Activated CD4-positive, alpha-beta T cell treated with anti-CD3 and anti-CD28 coated beads for 48 hours (primary cell): Measurements from ENCODE around the gene MAN2C1.
A peak's percentile ranks its signal among the peaks of the same experiment; 100 is the strongest.
"Not testable (repeated sequence)": the region's sequence is repeated elsewhere in the genome, so short reads cannot be mapped to it uniquely, and the experiment has no call there.

Experiments used
- DNase-seq: peaks from one replicate; pipeline ENCODE4 v3.0.0-alpha.2; 2020

MAN2C1 gene

DNA sequence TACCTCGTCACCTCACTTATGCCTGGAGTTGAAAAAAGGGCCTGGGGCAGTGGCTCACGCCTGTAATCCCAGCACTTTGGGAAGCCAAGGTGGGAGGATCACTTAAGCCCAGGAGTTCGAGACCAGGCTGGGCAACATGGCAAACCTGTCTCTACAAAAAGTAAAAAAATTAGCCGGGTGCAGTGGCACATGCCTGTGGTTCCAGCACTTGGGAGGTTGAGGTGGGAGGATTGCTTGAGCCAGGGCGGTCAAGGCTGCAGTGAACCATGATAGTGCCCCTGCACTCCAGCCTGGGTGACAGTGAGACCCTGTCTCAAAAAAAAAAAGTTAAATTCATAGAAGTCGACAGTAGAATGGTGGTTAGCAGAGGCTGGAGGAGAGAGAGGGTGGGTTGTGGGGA lies 26.2 kb downstream of the MAN2C1 start:
- DNase-seq, result no peak

DNA sequence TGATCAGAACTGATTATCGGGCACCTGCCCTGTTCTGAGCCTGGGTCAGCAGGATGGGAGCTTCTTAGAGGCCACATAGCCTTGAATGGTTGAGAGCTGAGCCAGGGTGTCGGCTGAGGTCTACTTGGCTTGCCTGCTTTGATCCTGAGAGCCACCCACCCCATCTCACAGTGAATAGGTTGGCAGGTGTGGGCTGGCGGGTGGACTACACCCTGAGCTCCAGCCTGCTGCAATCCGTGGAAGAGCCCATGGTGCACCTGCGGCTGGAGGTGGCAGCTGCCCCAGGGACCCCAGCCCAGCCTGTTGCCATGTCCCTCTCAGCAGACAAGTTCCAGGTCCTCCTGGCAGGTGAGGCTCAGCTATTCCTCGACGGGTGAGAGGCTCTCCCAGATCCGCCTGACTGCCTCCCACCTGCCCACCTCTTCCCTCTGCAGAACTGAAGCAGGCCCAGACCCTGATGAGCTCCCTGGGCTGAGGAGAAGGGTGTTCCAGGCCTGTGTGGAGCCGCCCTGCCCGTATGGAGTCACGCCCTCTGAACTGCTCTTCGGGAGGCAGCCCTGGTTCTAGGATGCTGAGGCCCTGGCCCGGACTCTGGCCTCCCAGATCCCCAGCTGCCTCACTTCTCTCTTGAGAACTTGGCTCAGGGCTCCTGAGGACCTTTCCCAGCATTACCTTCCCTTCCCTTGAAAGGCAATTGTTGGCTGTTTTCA lies 28.7 kb downstream of the MAN2C1 start:
- DNase-seq, result no peak

DNA sequence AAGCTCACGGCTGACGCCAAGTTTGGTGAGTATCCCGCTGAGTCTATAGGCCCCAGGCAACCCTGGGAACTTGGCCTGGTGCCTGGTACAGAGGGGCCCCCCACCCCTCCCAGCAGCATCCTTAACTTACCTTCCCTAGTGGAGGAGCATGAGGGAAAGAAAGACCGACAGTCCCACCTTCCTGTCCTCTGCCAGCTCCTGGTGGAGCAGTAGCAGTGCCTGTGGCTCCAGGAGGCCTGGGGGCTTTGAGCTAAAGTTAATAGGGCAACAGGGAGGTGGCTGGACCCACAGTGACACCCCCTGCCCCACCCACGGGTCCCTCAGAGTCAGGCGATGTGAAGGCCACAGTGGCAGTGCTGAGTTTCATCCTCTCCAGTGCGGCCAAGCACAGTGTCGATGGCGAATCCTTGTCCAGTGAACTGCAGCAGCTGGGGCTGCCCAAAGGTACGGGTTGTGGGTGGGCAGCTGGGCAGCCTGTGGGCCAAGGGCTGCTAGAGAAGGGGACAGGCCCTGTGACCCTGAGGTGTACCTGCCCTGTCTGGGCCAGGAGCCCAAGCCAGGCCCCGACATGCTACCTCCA lies 29.7 kb downstream of the MAN2C1 start:
- no peak for DNase-seq

GRCh38 chr15:75335705-75336355 lies 32.6 kb downstream of the MAN2C1 start, which contains the start of gene COMMD4:
TSS of gene COMMD4 (plus strand) at chr15:75336063. CDS start at chr15:75336090, 27 bp downstream.
- peak; percentile 93 for DNase-seq

DNA sequence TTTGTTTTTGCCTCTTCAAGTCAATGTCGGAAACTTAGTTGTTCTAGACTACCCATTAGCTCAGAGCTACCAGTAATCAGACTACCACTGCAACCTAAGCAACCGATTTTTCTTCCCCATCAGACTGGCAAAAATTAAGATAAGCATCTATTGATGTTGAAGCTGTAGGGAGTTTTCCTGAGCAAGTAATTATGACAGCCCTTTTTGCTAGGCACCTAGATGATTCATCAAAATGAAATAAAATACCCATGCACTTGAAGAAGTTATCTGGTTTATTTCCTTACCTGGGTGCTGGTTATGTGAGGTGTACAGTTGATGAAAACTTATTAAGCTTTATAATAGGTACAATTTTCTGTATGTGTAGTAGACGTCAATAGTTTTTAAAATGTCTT lies 33.1 kb downstream of the MAN2C1 start:
- DNase-seq, result no peak

- DNase-seq, result not testable (repeated sequence)
Observed at GRCh38 chr15:75333654-75334419, 34.6 kb downstream of the MAN2C1 start.

DNA sequence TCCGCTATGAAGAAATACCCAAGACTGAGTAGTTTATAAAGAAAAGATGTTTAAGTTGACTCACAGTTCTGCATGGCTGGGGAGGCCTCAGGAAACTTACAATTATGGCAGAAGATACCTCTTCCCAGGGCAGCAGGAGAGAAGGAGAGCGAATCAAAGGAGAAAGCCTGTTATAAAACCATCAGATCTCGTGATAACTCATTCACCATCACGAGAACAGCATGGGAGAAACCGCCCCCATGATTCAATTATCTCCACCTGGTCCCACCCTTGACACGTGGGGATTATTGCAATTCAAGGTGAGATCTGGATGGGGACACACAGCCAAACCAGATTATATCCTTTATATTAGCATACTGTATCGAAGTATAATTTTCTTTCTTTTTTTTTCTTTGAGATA lies 36.3 kb downstream of the MAN2C1 start:
- DNase-seq, result not testable (repeated sequence)

GRCh38 chr15:75329571-75329970 lies 38.8 kb downstream of the MAN2C1 start:
- no peak for DNase-seq

- DNase-seq, result no peak
Observed at GRCh38 chr15:75328493-75329314, 39.7 kb downstream of the MAN2C1 start.

DNA sequence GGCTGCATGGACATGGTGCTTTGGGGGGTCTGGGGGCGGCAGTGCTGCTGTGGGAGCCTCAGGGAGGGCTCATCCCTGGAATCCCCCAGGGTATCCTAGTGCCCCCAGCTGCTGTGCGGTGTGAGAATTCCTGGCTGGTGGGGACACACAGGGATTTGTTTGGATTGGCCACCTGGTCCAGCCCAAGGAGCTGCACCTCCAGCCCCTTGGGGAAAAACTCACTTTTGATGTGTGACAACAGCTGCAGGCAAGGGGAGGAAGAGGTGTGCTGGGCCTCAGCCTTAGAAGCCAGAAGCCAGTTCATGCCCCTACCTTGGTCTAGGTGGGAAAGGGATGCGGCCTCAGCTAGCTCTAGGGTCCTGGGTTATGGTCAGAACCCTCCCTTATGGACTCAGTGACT lies 40.9 kb downstream of the MAN2C1 start:
- DNase-seq, result no peak

GRCh38 chr15:75327005-75327404 lies 41.4 kb downstream of the MAN2C1 start:
- DNase-seq, result no peak

- DNase-seq, result no peak
Observed at GRCh38 chr15:75325922-75326321, 42.5 kb downstream of the MAN2C1 start.

DNA sequence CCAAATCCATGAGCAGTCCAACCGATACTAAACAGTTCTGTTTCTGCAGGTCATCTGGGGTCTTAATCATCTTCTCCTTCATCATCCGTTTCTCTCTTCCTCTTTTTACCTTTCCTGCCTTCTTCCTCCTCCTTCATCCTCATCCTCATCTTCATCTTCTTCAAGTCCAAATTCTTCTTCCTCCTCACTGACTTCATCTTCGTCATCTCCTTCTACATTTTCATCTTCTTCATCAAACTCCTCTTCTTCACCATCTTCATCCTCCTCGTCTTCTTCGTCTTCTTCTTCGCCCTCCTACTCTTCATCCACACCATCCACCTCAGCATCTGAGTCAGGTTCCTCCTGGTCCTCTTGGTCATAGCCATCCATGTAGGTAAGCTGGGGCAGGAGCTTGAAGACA lies 46.7 kb downstream of the MAN2C1 start:
- DNase-seq, result no peak

- not testable (repeated sequence) for DNase-seq
Observed at GRCh38 chr15:75319231-75319897, 49.0 kb downstream of the MAN2C1 start.

DNA sequence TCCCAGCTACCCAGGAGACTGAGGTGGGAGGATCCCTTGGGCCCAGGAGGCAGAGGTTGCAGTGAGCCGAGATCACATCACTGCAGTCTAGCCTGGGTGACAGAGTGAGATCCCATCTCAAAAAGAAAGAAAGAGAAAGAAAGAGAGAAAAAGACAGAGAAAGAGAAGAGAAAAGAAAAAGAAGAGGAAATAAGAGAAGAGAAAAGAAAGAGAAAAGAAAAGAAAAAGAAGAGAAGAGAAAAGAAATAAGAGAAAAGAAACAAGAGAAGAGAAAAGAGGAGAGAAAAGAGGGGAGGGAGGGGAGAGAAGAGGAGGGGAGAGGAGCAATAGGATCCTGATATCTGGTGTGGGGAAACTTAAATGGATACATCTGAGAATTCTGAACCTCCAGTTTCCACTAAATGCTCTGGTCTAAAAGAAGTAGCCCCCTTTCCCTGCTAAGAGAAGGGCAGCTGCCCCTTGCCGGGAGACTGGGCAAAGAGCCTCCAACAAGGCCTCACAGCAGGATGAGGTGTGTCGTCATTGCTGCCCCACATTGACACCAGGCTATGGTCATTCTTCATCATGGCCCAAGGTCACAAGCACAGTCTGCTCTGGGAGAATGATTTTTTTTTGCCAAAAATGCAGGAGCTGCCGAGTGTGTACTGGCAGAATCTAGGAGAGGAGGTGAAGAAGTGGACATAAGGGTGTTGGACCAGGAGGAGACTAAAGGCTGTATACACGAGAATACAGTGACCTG lies 53.7 kb downstream of the MAN2C1 start:
- no peak for DNase-seq

DNA sequence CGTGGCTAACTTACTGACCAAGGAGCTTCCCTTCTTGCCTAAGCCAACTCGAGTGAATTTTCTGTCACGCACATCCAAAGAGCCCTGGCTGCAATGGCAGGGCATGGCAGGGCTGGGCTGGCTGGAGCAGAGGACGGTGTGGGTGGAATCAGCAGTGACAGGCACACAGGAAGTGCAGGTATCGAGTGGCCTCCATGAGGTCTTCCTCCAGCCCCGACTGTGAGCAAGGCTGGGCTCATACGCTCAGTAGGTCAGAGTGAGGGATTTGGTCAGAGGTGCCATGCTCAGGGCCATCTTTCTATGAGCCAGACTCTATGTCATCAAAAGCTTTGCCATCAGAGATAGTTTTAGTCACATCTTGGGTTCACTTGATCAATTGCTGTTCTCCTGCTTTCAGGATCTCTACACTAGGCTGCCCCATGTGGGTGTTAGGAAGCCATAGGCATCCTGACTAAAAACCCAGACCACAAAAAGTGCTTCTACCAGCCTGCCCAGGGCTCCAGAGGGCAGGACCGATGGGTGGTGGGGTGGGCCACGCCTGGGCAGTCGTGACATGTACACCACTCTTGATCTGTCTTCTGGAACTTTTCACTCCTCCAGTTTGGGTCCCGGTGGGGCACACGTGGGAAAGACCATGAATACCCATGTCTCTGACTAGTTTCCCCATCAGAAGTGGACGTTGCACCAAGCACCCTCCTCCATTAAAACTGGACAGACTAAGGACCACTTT lies 55.1 kb downstream of the MAN2C1 start:
- DNase-seq, result no peak

DNA sequence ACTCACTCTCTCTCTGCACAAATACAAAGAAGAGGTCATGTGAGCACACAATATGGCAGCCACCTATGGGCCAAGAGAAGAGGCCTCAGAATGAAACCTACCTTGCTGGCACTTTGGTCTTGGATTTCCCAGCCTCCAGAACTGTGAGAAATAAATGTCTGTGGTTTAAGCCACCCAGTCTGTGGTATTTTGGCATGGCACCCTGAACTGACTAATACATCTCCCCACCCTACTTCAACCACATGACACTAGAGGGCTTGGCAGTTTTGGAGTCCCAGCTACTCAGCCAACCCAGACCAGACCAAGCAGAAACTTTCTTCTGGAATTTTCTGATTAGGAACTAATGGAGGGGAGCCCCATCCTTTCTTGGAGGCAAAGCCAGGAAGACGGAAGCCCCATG lies 55.9 kb downstream of the MAN2C1 start:
- DNase-seq, result not testable (repeated sequence)

- DNase-seq, result no peak
Observed at GRCh38 chr15:75309711-75310110, 58.7 kb downstream of the MAN2C1 start.

DNA sequence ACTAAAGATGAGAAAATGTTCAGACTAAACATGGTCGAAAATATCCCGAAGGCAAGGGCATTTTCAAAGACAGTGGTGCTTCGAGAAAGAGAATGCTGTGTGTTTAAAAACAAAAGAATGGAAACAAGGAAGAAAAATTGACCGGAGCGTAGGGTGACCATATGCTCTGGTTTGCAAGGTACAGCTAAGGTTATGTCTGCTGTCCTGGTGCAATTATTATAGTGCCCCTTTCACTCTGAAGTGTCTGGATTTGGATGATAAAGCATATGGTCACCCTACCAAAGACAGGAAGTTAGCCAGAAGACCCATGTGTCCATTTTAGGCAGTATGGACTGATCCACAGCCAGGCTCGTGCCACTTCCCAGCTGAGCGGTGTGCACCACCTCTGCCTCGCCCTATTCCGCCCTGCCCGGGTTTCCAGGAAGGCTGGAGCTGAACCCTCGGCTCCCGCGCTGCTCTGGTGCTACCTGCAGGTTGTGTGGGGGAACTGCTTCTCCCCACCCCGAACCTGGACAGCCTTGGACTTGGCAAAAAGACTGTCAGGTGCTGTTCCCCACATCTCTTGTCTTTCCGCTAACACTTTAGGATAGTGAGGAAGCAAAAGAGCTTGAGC lies 60.5 kb downstream of the MAN2C1 start:
- DNase-seq, result peak; percentile 48

DNA sequence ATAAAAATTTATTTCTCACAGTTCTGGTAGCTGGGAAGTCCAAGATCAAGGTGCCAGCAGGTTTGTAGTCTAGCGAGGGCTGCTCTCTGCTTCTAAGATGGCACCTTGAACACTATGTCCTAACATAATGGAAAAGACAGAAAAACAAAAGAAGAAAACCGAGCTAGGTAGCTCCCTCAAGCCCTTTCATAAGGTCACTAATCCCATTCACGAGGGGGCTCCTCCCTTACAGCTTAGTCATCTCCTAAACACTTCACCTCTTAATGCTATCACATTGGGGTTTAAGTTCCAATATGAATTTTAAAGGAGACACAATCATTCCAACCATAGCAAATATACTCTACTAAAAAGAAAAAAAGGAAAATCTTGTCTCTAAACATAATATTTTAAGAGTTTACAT lies 62.2 kb downstream of the MAN2C1 start:
- DNase-seq, result no peak
